ENCODE results near the gene MIDN. TPM values are rescaled to one million over a fixed set of nuclear protein-coding genes. Genes with fewer than 3 reads are reported as not detected.

Gene MIDN
- total RNA-seq, 1 donor from 2014 or later = 170 TPM

DNA sequence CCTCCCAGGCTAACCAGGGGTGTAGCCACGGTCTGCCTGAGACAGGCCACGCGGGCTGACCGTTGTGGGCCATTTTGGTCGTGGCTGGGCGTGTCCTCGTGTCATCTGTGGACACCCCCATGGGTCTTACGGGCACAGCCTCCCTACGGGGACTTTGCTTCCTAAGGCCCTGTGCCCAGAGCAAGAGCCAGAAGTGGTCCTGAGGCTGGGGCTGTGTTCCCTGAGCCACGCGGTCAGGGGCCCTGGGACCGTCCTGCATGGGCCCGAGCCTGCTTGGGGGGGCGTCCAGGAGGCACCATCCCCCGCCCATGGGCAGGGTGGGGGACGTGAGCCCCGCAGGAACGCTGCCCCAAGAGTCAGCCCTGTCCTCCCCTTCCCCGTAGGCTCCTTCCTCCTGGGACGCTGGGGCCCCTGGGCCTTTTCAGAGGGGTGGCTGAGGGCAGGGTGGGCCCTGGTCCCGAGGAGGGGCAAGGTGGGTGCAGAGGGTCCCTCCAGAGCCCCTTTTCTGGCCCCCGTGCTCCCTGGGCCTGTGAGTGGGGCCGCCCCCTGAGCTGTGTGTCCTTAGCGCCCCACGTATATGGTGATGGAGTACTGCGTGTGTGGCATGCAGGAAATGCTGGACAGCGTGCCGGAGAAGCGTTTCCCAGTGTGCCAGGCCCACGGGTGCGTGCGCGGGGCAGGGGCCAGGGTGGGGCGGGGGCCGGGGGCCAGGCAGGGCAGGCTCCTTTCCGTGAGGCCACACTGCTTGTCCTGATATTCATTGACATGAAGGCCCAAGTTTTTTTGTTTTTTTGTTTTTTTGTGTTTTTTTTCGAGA lies 29.4 kb upstream of the MIDN start:
- peak overlapping the region; percentile 37 for H3K27ac ChIP-seq
- DNase-seq (ENCODE audit: extremely low spot score in 2 of 2) = no peak
- peaks cover 46% of the 10 kb centered on the region for H3K4me1 ChIP-seq
- TF ChIP-seq POLR2AphosphoS5 (IDR thresholded peaks at IDR 0.05; ENCODE audit: insufficient read depth in 1 of 2, low read depth in 1 of 2) (no peak), POLR2A (IDR thresholded peaks at IDR 0.05) (no peak)
- TF ChIP-seq, protein P1, sequence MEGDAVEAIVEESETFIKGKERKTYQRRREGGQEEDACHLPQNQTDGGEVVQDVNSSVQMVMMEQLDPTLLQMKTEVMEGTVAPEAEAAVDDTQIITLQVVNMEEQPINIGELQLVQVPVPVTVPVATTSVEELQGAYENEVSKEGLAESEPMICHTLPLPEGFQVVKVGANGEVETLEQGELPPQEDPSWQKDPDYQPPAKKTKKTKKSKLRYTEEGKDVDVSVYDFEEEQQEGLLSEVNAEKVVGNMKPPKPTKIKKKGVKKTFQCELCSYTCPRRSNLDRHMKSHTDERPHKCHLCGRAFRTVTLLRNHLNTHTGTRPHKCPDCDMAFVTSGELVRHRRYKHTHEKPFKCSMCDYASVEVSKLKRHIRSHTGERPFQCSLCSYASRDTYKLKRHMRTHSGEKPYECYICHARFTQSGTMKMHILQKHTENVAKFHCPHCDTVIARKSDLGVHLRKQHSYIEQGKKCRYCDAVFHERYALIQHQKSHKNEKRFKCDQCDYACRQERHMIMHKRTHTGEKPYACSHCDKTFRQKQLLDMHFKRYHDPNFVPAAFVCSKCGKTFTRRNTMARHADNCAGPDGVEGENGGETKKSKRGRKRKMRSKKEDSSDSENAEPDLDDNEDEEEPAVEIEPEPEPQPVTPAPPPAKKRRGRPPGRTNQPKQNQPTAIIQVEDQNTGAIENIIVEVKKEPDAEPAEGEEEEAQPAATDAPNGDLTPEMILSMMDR (IDR thresholded peaks at IDR 0.05) = no peak
- H3K27me3 ChIP-seq = no peaks in the 10 kb centered on the region
- no peak overlapping the region for H3K4me3 ChIP-seq
- H3K36me3 ChIP-seq = peaks cover 0 to 38% of the 10 kb centered on the region in 2 donors
- no peaks in the 10 kb centered on the region for H3K9me3 ChIP-seq
- intact Hi-C loops (cut with DNase I) = no loop called here

DNA sequence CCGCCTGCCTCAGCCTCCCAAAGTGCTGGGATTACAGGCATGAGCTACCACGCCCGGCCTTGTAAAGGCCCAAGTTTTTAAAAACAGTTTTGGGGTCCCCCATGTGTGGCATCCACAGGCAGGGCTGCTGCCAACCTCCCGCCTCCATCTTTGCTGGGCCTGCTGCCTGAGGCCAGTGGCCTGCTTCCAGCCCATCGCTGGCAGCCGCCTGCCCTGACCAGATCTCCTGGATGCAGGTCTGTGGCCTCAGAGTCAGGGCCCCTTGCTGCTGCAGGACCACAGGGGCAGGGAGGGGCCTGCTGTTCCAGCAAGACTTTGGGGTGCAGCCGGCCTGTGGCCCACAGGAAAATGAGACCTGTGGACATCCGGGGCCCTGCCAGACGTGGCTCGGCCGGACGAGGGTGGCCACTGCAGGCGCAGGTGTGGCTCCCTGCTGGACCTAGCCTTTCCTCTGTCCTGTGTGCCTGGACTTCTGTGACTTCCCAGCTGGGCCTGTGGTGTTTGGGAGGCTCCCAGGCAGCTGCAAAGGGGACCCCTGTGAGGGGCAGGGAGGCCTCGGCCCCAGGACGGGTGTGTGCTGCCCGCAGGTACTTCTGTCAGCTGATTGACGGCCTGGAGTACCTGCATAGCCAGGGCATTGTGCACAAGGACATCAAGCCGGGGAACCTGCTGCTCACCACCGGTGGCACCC lies 28.5 kb upstream of the MIDN start:
- peaks cover 0 to 39% of the 10 kb centered on the region in 2 donors for H3K36me3 ChIP-seq
- intact Hi-C loops (cut with DNase I) = no loop called here
- no peak overlapping the region for H3K27ac ChIP-seq
- no peaks in the 10 kb centered on the region for H3K27me3 ChIP-seq
- peaks cover 36% of the 10 kb centered on the region for H3K4me1 ChIP-seq
- H3K4me3 ChIP-seq = no peak overlapping the region
- DNase-seq (ENCODE audit: extremely low spot score in 2 of 2) = no peak
- no peaks in the 10 kb centered on the region for H3K9me3 ChIP-seq
- no peak for TF ChIP-seq POLR2A (IDR thresholded peaks at IDR 0.05)
- TF ChIP-seq POLR2AphosphoS5 (IDR thresholded peaks at IDR 0.05; ENCODE audit: insufficient read depth in 1 of 2, low read depth in 1 of 2) = no peak

DNA sequence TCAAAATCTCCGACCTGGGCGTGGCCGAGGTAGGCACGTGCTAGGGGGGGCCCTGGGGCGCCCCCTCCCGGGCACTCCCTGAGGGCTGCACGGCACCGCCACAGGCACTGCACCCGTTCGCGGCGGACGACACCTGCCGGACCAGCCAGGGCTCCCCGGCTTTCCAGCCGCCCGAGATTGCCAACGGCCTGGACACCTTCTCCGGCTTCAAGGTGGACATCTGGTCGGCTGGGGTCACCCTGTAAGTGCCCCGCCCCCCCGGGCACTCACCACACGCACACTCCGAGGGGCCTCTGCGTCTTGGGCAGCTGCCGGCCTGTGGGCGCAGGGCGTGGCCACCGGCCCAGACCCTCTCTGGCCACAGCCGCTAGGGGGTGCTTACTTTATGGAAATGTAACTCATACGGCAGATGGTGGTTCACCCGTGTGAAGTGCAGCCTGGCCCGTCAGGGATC lies 27.9 kb upstream of the MIDN start:
- no peak for DNase-seq (ENCODE audit: extremely low spot score in 2 of 2)
- no peaks in the 10 kb centered on the region for H3K27me3 ChIP-seq
- H3K36me3 ChIP-seq = peaks cover 0 to 40% of the 10 kb centered on the region in 2 donors
- intact Hi-C loops (cut with DNase I) = no loop called here
- no peak overlapping the region for H3K27ac ChIP-seq
- peaks cover 31% of the 10 kb centered on the region for H3K4me1 ChIP-seq
- no peaks in the 10 kb centered on the region for H3K9me3 ChIP-seq
- H3K4me3 ChIP-seq = no peak overlapping the region
- no peak for TF ChIP-seq POLR2AphosphoS5 (IDR thresholded peaks at IDR 0.05; ENCODE audit: insufficient read depth in 1 of 2, low read depth in 1 of 2)
- TF ChIP-seq, protein P1 (IDR thresholded peaks at IDR 0.05) = no peak
- TF ChIP-seq POLR2A (IDR thresholded peaks at IDR 0.05) = no peak

DNA sequence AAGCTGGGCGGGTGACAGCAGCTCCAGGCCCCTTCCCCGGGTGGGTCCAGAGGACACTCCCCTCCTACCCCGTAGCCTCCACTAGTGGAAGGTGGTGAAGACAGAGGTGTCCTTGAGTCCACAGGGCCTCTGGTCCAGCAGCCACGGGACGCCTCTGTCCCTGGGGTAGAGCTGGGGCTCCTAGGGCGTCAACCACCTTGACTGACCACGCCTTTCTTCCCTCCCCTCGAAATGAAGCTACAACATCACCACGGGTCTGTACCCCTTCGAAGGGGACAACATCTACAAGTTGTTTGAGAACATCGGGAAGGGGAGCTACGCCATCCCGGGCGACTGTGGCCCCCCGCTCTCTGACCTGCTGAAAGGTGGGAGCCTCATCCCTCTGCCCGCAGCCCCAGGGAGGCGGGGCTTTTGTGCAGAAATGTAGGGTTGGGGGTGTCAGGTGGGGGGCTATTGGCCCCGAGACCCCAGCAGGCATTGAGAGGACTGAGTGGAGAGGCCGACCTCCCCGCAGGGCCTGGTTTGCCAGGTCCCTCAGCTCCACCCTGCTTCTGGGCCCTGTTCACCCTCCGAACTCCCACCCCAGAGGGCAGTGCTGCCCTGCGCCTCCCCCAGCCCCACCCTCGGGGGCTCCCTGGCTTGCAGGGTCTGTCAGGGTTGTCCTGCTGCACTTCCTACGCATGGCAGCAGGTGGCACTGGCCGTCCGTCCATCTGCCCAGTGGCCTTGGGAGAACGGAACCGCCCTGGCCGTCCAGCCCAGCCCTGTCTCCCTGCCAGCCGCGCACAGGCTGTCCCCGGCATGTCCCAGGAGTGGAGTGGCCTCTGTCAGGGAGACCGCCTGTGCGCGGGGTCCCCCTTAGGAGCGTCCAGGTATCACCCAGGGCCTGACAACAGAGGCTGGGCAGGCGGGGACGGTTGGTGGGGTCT lies 27.1 kb upstream of the MIDN start:
- no peak overlapping the region for H3K4me3 ChIP-seq
- intact Hi-C loops (cut with DNase I) = no loop called here
- no peaks in the 10 kb centered on the region for H3K9me3 ChIP-seq
- peaks cover 0 to 47% of the 10 kb centered on the region in 2 donors for H3K36me3 ChIP-seq
- no peak overlapping the region for H3K27ac ChIP-seq
- peaks cover 23% of the 10 kb centered on the region for H3K4me1 ChIP-seq
- TF ChIP-seq, protein P1 (IDR thresholded peaks at IDR 0.05) = peak in 1 of 3 experiments; percentile 22
- TF ChIP-seq POLR2AphosphoS5 (IDR thresholded peaks at IDR 0.05; ENCODE audit: insufficient read depth in 1 of 2, low read depth in 1 of 2) = no peak
- H3K27me3 ChIP-seq = no peaks in the 10 kb centered on the region
- DNase-seq (ENCODE audit: extremely low spot score in 2 of 2) = no peak

DNA sequence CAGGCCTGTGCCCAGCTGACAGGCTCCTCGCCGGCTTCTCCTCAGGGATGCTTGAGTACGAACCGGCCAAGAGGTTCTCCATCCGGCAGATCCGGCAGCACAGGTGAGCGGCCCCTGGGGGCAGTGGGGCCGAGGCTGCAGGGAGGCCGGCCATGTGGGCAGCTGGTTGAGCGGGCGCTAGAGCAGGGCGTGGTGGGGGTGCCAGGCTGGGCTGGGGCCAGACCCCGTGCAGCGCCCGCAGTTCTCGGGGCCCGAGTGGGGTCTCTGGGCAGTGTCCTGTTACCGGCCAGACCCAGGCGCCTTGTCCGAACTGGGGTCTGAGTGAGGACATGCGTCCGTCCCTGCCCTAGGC lies 26.5 kb upstream of the MIDN start:
- no peak for DNase-seq (ENCODE audit: extremely low spot score in 2 of 2)
- TF ChIP-seq POLR2AphosphoS5 (IDR thresholded peaks at IDR 0.05; ENCODE audit: insufficient read depth in 1 of 2, low read depth in 1 of 2) (no peak), POLR2A (IDR thresholded peaks at IDR 0.05) (no peak)
- TF ChIP-seq, protein P1 (IDR thresholded peaks at IDR 0.05) = no peak
- H3K9me3 ChIP-seq = no peaks in the 10 kb centered on the region
- no peak overlapping the region for H3K27ac ChIP-seq
- intact Hi-C loops (cut with DNase I) = no loop called here
- no peaks in the 10 kb centered on the region for H3K27me3 ChIP-seq
- H3K36me3 ChIP-seq = peaks cover 0 to 54% of the 10 kb centered on the region in 2 donors
- H3K4me3 ChIP-seq = no peak overlapping the region
- peaks cover 17% of the 10 kb centered on the region for H3K4me1 ChIP-seq

Data from vagina (tissue), 2 donors.